HEK293 (cell line): ENCODE measurements around the gene APLP1.
A peak's percentile ranks its signal among the peaks of the same experiment; 100 is the strongest.

Source experiments
- BCL11A ChIP-seq: fragments of 450-650 bp; formaldehyde crosslinking; IDR thresholded peaks from 2 replicates; pipeline ENCODE4 v1.5.1; 2016; ENCODE audit warnings: low read depth, missing biosample characterization, missing genetic modification characterization
- FEZF1 ChIP-seq: fragments of 450-650 bp; formaldehyde crosslinking; IDR thresholded peaks from 2 replicates; pipeline ENCODE4 v1.5.1; 2016; ENCODE audit warnings: missing biosample characterization, missing genetic modification characterization
- GLI2 ChIP-seq: fragments of 450-650 bp; formaldehyde crosslinking; IDR thresholded peaks from 2 replicates; pipeline ENCODE4; 2017; ENCODE audit warnings: missing biosample characterization, missing genetic modification characterization, low read depth, borderline replicate concordance
- GLIS2 ChIP-seq: fragments of 450-650 bp; formaldehyde crosslinking; IDR thresholded peaks from 2 replicates; pipeline ENCODE4 v1.5.1; 2016; ENCODE audit warnings: missing biosample characterization, missing genetic modification characterization
- KLF16 ChIP-seq: fragments of 450-650 bp; formaldehyde crosslinking; IDR thresholded peaks from 2 replicates; pipeline ENCODE4 v1.5.1; 2017; ENCODE audit warnings: missing biosample characterization, missing genetic modification characterization
- OVOL3 ChIP-seq: fragments of 450-650 bp; formaldehyde crosslinking; IDR thresholded peaks from 2 replicates; pipeline ENCODE4 v1.5.1; 2016; ENCODE audit warnings: missing biosample characterization, missing genetic modification characterization
- RBAK ChIP-seq: fragments of 450-650 bp; formaldehyde crosslinking; IDR thresholded peaks from 2 replicates; pipeline ENCODE4 v1.5.1; 2016; ENCODE audit warnings: missing biosample characterization, missing genetic modification characterization
- SP7 ChIP-seq: fragments of 450-650 bp; formaldehyde crosslinking; IDR thresholded peaks from 2 replicates; pipeline ENCODE4 v1.5.1; 2016; ENCODE audit warnings: missing biosample characterization, missing genetic modification characterization
- TCF7L2 ChIP-seq: IDR thresholded peaks from 2 replicates; pipeline ENCODE4 v1.6.1; 2011; ENCODE audit warnings: low read depth, mild to moderate bottlenecking, inconsistent platforms, low read length, moderate library complexity, borderline replicate concordance
- ZBTB48 ChIP-seq: fragments of 450-650 bp; formaldehyde crosslinking; IDR thresholded peaks from 2 replicates; pipeline ENCODE4 v1.5.1; 2016; ENCODE audit warnings: missing biosample characterization, missing genetic modification characterization
- ZFP41 ChIP-seq: fragments of 450-650 bp; formaldehyde crosslinking; IDR thresholded peaks from 2 replicates; pipeline ENCODE4 v1.5.1; 2016; ENCODE audit warnings: missing biosample characterization, missing genetic modification characterization, borderline replicate concordance
- ZFP69B ChIP-seq: fragments of 450-650 bp; formaldehyde crosslinking; IDR thresholded peaks from 2 replicates; pipeline ENCODE4 v1.5.1; 2016; ENCODE audit warnings: missing biosample characterization, missing genetic modification characterization
- ZNF133 ChIP-seq: fragments of 450-650 bp; formaldehyde crosslinking; IDR thresholded peaks from 2 replicates; pipeline ENCODE4 v1.5.1; 2016; ENCODE audit warnings: missing biosample characterization, missing genetic modification characterization
- ZNF148 ChIP-seq: fragments of 450-650 bp; formaldehyde crosslinking; IDR thresholded peaks from 2 replicates; pipeline ENCODE4 v1.5.0; 2017; ENCODE audit warnings: missing biosample characterization, missing genetic modification characterization, borderline replicate concordance
- ZNF16 ChIP-seq: fragments of 450-650 bp; formaldehyde crosslinking; IDR thresholded peaks from 2 replicates; pipeline ENCODE4 v1.5.1; 2016; ENCODE audit warnings: low read depth, missing biosample characterization, missing genetic modification characterization
- ZNF248 ChIP-seq: fragments of 450-650 bp; formaldehyde crosslinking; IDR thresholded peaks from 2 replicates; pipeline ENCODE4 v1.5.1; 2017; ENCODE audit warnings: missing biosample characterization, missing genetic modification characterization
- ZNF274 ChIP-seq, 2 experiments: fragments of 200-500 bp in 1 of 2; fragments of 450-650 bp in 1 of 2; sonication (Bioruptor generic) in 1 of 2; formaldehyde crosslinking in 1 of 2; IDR thresholded peaks; 2 replicates each; pipeline versions ENCODE4 v1.5.1 to v1.6.1; 2014 to 2016; ENCODE audit warnings: borderline replicate concordance in 1 of 2, inconsistent platforms in 1 of 2, low read length in 1 of 2, missing biosample characterization in 1 of 2, missing genetic modification characterization in 1 of 2
- ZNF280D ChIP-seq: fragments of 450-650 bp; formaldehyde crosslinking; IDR thresholded peaks from 2 replicates; pipeline ENCODE4 v1.5.1; 2016; ENCODE audit warnings: missing biosample characterization, missing genetic modification characterization
- ZNF501 ChIP-seq: fragments of 450-650 bp; formaldehyde crosslinking; IDR thresholded peaks from 2 replicates; pipeline ENCODE4 v1.5.1; 2016; ENCODE audit warnings: missing biosample characterization, missing genetic modification characterization
- ZNF510 ChIP-seq: fragments of 450-650 bp; formaldehyde crosslinking; IDR thresholded peaks from 2 replicates; pipeline ENCODE4 v1.5.1; 2018; ENCODE audit warnings: mild to moderate bottlenecking, missing genetic modification characterization, missing biosample characterization; ENCODE audit not compliant: insufficient replicate concordance
- ZNF521 ChIP-seq: fragments of 450-650 bp; formaldehyde crosslinking; IDR thresholded peaks from 2 replicates; pipeline ENCODE4 v1.5.1; 2017; ENCODE audit warnings: missing biosample characterization, mild to moderate bottlenecking, missing genetic modification characterization
- ZNF558 ChIP-seq: fragments of 450-650 bp; formaldehyde crosslinking; IDR thresholded peaks from 2 replicates; pipeline ENCODE4 v1.5.1; 2016; ENCODE audit warnings: missing biosample characterization, missing genetic modification characterization
- ZNF560 ChIP-seq: fragments of 450-650 bp; formaldehyde crosslinking; IDR thresholded peaks from 2 replicates; pipeline ENCODE4 v1.5.1; 2017; ENCODE audit warnings: missing biosample characterization, missing genetic modification characterization, borderline replicate concordance
- ZNF585B ChIP-seq: fragments of 450-650 bp; formaldehyde crosslinking; IDR thresholded peaks from 2 replicates; pipeline ENCODE4 v1.5.1; 2016; ENCODE audit warnings: missing biosample characterization, missing genetic modification characterization
- ZNF624 ChIP-seq: fragments of 450-650 bp; formaldehyde crosslinking; IDR thresholded peaks from 2 replicates; pipeline ENCODE4 v1.5.1; 2017; ENCODE audit warnings: missing biosample characterization, missing genetic modification characterization
- ZNF654 ChIP-seq: fragments of 450-650 bp; formaldehyde crosslinking; IDR thresholded peaks from 2 replicates; pipeline ENCODE4 v1.5.1; 2016; ENCODE audit warnings: low read depth, missing biosample characterization, missing genetic modification characterization
- ZNF692 ChIP-seq: fragments of 450-650 bp; formaldehyde crosslinking; IDR thresholded peaks from 2 replicates; pipeline ENCODE4 v1.5.1; 2016; ENCODE audit warnings: missing biosample characterization, missing genetic modification characterization
- ZNF747 ChIP-seq: fragments of 450-650 bp; formaldehyde crosslinking; IDR thresholded peaks from 2 replicates; pipeline ENCODE4 v1.5.1; 2016; ENCODE audit warnings: missing biosample characterization, missing genetic modification characterization
- ZNF785 ChIP-seq: fragments of 450-650 bp; formaldehyde crosslinking; IDR thresholded peaks from 2 replicates; pipeline ENCODE4 v1.5.1; 2016; ENCODE audit warnings: missing biosample characterization, missing genetic modification characterization
- TF ChIP-seq, protein P1 (sequence below): fragments of 450-650 bp; formaldehyde crosslinking; IDR thresholded peaks from 2 replicates; pipeline ENCODE4 v1.5.1; 2016; ENCODE audit warnings: missing biosample characterization, missing genetic modification characterization
- TF ChIP-seq, protein P2 (sequence below): fragments of 450-650 bp; formaldehyde crosslinking; IDR thresholded peaks from 2 replicates; pipeline ENCODE4 v1.5.1; 2016; ENCODE audit warnings: missing biosample characterization, missing genetic modification characterization

The APLP1 gene

GRCh38 chr19:35899547-35900214 lies 31.3 kb downstream of the APLP1 start (continued):
- TF ChIP-seq ZNF560 (tag by site-specific recombination) (no peak), SP7 (tag by site-specific recombination) (peak; percentile 90), ZBTB48 (no peak), ZNF692 (tag by site-specific recombination) (peak; percentile 86), ZNF16 (tag by site-specific recombination) (no peak), RBAK (tag by site-specific recombination) (no peak), ZFP41 (no peak), GLIS2 (tag by site-specific recombination) (peak; percentile 55), ZNF521 (no peak), KLF16 (peak; percentile 97), ZNF510 (tag by site-specific recombination) (no peak), ZNF624 (tag by site-specific recombination) (no peak), ZNF785 (tag by site-specific recombination) (peak; percentile 95), TCF7L2 (no peak), FEZF1 (tag by site-specific recombination) (no peak), GLI2 (tag by site-specific recombination) (no peak), BCL11A (no peak), ZNF133 (tag by site-specific recombination) (no peak), ZNF248 (tag by site-specific recombination) (no peak), ZNF558 (tag by site-specific recombination) (peak; percentile 62; the same call in 1 of the 2 replicates), ZNF747 (tag by site-specific recombination) (no peak), ZNF280D (tag by site-specific recombination) (peak; percentile 82; the same call in 1 of the 2 replicates), ZNF585B (no peak), ZNF654 (tag by site-specific recombination) (no peak), OVOL3 (tag by site-specific recombination) (no peak), ZNF501 (0 out of 2 replicates have a peak, but pooled peaks have one; percentile 35), ZFP69B (tag by site-specific recombination) (peak; percentile 84), ZNF274 (IDR thresholded peaks at IDR 0.05; ENCODE audit: low read length) (no peak), ZNF274 (tag by site-specific recombination; IDR thresholded peaks at IDR 0.05; ENCODE audit: borderline replicate concordance) (no peak), ZNF148 (tag by site-specific recombination) (no peak)
- TF ChIP-seq, protein P1, sequence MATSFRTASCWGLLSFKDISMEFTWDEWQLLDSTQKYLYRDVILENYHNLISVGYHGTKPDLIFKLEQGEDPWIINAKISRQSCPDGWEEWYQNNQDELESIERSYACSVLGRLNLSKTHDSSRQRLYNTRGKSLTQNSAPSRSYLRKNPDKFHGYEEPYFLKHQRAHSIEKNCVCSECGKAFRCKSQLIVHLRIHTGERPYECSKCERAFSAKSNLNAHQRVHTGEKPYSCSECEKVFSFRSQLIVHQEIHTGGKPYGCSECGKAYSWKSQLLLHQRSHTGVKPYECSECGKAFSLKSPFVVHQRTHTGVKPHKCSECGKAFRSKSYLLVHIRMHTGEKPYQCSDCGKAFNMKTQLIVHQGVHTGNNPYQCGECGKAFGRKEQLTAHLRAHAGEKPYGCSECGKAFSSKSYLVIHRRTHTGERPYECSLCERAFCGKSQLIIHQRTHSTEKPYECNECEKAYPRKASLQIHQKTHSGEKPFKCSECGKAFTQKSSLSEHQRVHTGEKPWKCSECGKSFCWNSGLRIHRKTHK (tag by site-specific recombination), result no peak
- TF ChIP-seq, protein P2, sequence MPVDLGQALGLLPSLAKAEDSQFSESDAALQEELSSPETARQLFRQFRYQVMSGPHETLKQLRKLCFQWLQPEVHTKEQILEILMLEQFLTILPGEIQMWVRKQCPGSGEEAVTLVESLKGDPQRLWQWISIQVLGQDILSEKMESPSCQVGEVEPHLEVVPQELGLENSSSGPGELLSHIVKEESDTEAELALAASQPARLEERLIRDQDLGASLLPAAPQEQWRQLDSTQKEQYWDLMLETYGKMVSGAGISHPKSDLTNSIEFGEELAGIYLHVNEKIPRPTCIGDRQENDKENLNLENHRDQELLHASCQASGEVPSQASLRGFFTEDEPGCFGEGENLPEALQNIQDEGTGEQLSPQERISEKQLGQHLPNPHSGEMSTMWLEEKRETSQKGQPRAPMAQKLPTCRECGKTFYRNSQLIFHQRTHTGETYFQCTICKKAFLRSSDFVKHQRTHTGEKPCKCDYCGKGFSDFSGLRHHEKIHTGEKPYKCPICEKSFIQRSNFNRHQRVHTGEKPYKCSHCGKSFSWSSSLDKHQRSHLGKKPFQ (tag by site-specific recombination), result peak; percentile 50; the same call in 1 of the 2 replicates
